Activated effector memory CD4-positive, alpha-beta T cell treated with Interleukin-2 at 50 U/mL for 16 hours (primary cell): Measurements from ENCODE around the gene ROBO3.

ENCODE experiments used
- DNase-seq: peaks from one replicate; pipeline ENCODE4 v3.0.0-alpha.2; 2020

Gene ROBO3

GRCh38 chr11:124876818-124877630 lies 11.8 kb downstream of the ROBO3 start:
- no peak for DNase-seq

GRCh38 chr11:124877631-124877909 lies 12.3 kb downstream of the ROBO3 start:
- DNase-seq = no peak

GRCh38 chr11:124877910-124878758 lies 12.9 kb downstream of the ROBO3 start:
- DNase-seq = no peak

GRCh38 chr11:124878759-124879492 lies 13.7 kb downstream of the ROBO3 start:
- DNase-seq = no peak

GRCh38 chr11:124879493-124880289 lies 14.5 kb downstream of the ROBO3 start:
- DNase-seq = no peak

GRCh38 chr11:124880290-124880611 lies 15.0 kb downstream of the ROBO3 start:
- no peak for DNase-seq

- DNase-seq = no peak
Observed at GRCh38 chr11:124880958-124881357, 15.7 kb downstream of the ROBO3 start.

- no peak for DNase-seq
Observed at GRCh38 chr11:124882339-124883071, 17.3 kb downstream of the ROBO3 start.

- DNase-seq = no peak
Observed at GRCh38 chr11:124884340-124884739, 19.1 kb downstream of the ROBO3 start.

GRCh38 chr11:124884869-124885479 lies 19.7 kb downstream of the ROBO3 start:
- DNase-seq = no peak

- DNase-seq = no peak
Observed at GRCh38 chr11:124886476-124886875, 21.2 kb downstream of the ROBO3 start.

GRCh38 chr11:124886978-124887666 lies 21.9 kb downstream of the ROBO3 start:
- no peak for DNase-seq

GRCh38 chr11:124887667-124888013 lies 22.4 kb downstream of the ROBO3 start:
- no peak for DNase-seq

- no peak for DNase-seq
Observed at GRCh38 chr11:124889191-124890091, 24.2 kb downstream of the ROBO3 start.

- DNase-seq = no peak
Observed at GRCh38 chr11:124890151-124890550, 24.9 kb downstream of the ROBO3 start.

GRCh38 chr11:124890683-124891372 lies 25.6 kb downstream of the ROBO3 start:
- no peak for DNase-seq

GRCh38 chr11:124891373-124891861 lies 26.2 kb downstream of the ROBO3 start:
- DNase-seq = no peak

- no peak for DNase-seq
Observed at GRCh38 chr11:124892146-124892545, 26.9 kb downstream of the ROBO3 start.

- no peak for DNase-seq
Observed at GRCh38 chr11:124892750-124893454, 27.7 kb downstream of the ROBO3 start.
